ENCODE measurements around the gene SUPT16H.

Gene SUPT16H

DNA sequence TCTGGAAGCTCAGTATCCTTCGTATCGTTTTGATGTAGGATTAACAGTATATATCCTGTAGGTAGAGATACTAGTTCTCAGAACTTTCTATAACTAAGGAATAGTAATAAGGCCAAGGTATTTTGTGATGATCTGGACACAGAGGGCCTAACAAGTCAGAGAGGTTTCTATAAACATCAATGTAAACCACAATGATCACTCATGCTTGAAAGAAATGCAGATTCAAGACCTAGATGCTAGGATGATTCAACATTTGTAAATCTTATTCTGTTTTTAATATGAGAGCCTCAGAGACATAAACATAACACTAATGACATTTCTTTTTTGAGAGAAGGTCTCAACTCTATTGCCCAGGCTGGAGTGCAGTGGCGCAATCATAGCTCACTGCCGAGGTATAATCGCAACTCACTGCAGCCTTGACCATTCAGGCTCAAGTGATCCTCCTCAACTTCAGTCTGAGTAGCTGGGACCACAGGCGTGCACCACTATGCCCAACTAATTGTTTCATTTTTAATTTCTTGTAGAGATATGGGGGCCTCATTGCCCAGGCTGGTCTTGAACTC lies 16.2 kb downstream of the SUPT16H start:
- TF ChIP-seq, protein P1, sequence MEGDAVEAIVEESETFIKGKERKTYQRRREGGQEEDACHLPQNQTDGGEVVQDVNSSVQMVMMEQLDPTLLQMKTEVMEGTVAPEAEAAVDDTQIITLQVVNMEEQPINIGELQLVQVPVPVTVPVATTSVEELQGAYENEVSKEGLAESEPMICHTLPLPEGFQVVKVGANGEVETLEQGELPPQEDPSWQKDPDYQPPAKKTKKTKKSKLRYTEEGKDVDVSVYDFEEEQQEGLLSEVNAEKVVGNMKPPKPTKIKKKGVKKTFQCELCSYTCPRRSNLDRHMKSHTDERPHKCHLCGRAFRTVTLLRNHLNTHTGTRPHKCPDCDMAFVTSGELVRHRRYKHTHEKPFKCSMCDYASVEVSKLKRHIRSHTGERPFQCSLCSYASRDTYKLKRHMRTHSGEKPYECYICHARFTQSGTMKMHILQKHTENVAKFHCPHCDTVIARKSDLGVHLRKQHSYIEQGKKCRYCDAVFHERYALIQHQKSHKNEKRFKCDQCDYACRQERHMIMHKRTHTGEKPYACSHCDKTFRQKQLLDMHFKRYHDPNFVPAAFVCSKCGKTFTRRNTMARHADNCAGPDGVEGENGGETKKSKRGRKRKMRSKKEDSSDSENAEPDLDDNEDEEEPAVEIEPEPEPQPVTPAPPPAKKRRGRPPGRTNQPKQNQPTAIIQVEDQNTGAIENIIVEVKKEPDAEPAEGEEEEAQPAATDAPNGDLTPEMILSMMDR (IDR thresholded peaks at IDR 0.05; ENCODE audit: insufficient read depth, low read depth, low read length, missing control alignments) = no peak
- no peak overlapping the region for H3K4me3 ChIP-seq (ENCODE audit: low read length)
- DNase-seq (ENCODE audit: low read depth) = no peak

GRCh38 chr14:21356511-21356910 lies 27.3 kb downstream of the SUPT16H start:
- TF ChIP-seq, protein P1 (IDR thresholded peaks at IDR 0.05; ENCODE audit: insufficient read depth, low read depth, low read length, missing control alignments) = no peak
- no peak for DNase-seq (ENCODE audit: low read depth)
- H3K4me3 ChIP-seq (ENCODE audit: low read length) = no peak overlapping the region

DNA sequence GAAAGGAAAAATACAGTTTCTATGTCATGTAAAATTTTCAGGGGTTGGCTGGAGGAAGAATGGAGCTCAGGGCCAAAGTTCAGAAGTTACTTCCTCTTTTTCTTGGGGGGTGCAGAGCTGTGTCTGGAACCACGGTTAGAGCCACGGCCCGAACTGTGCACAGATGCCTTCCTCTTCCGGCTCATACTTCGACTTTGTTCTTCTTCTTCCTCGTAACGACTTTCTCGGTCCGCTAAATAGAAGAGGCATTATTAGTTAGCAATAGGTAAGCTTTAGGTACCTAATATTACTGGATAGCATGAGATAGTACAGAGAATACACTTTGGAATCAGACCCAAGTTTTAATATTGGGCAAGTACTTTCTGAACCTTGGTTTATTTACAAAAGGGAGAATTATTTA lies 31.2 kb downstream of the SUPT16H start:
- TF ChIP-seq, protein P1 (IDR thresholded peaks at IDR 0.05; ENCODE audit: insufficient read depth, low read depth, low read length, missing control alignments) = no peak
- DNase-seq (ENCODE audit: low read depth) = no peak
- no peak overlapping the region for H3K4me3 ChIP-seq (ENCODE audit: low read length)

GRCh38 chr14:21350539-21350938 lies 33.3 kb downstream of the SUPT16H start:
- DNase-seq (ENCODE audit: low read depth) = no peak
- TF ChIP-seq, protein P1 (IDR thresholded peaks at IDR 0.05; ENCODE audit: insufficient read depth, low read depth, low read length, missing control alignments) = no peak
- H3K4me3 ChIP-seq (ENCODE audit: low read length) = no peak overlapping the region

DNA sequence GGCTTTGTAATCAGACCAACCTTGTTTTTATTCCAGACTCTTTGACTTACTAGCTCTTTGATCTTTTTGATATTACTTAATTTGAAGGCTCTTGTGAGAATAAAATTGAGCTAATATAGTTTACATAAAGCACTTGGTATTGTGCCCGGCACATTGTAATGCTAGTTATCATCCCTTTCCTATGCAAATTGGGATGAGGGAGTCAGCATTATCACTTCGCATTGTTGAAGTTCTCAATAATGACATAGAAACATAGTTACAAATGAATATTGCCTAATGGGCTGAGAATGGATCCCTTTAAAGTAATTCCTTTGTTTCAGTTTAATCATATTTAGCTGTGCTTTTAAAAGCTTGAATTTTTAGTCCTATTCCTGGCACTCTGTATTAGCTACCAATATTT lies 36.6 kb downstream of the SUPT16H start:
- TF ChIP-seq, protein P1 (IDR thresholded peaks at IDR 0.05; ENCODE audit: insufficient read depth, low read depth, low read length, missing control alignments) = no peak
- H3K4me3 ChIP-seq (ENCODE audit: low read length) = no peak overlapping the region
- no peak for DNase-seq (ENCODE audit: low read depth)

- TF ChIP-seq, protein P1 (IDR thresholded peaks at IDR 0.05; ENCODE audit: insufficient read depth, low read depth, low read length, missing control alignments) = no peak
- DNase-seq (ENCODE audit: low read depth) = no peak
- no peak overlapping the region for H3K4me3 ChIP-seq (ENCODE audit: low read length)
Observed at GRCh38 chr14:21346532-21347135, 37.2 kb downstream of the SUPT16H start.
